Activated naive CD4-positive, alpha-beta T cell treated with anti-CD3 and anti-CD28 coated beads, Interleukin-2, amount 50 U/mL, for 24 hours (primary cell): Measurements from ENCODE around the gene CD40.
A peak's percentile ranks its signal among the peaks of the same experiment; 100 is the strongest.
"Not testable (repeated sequence)": the region's sequence is repeated elsewhere in the genome, so short reads cannot be mapped to it uniquely, and the experiment has no call there.

Experiments used
- H3K27ac Mint-ChIP-seq: one replicate; pipeline ENCODE4 v1.8.0; 2021; ENCODE audit warnings: mild to moderate bottlenecking, mixed read lengths
- H3K27me3 Mint-ChIP-seq: one replicate; pipeline ENCODE4 v1.8.0; 2021; ENCODE audit warnings: mixed read lengths
- H3K36me3 Mint-ChIP-seq: one replicate; pipeline ENCODE4 v1.8.0; 2021; ENCODE audit warnings: mixed read lengths
- H3K4me1 Mint-ChIP-seq: one replicate; pipeline ENCODE4 v1.8.0; 2021; ENCODE audit warnings: mixed read lengths
- H3K4me3 Mint-ChIP-seq: one replicate; pipeline ENCODE4 v1.8.0; 2021; ENCODE audit warnings: mild to moderate bottlenecking, mixed read lengths
- H3K9me3 Mint-ChIP-seq: one replicate; pipeline ENCODE4 v1.8.0; 2021; ENCODE audit warnings: mixed read lengths

The CD40 gene

DNA sequence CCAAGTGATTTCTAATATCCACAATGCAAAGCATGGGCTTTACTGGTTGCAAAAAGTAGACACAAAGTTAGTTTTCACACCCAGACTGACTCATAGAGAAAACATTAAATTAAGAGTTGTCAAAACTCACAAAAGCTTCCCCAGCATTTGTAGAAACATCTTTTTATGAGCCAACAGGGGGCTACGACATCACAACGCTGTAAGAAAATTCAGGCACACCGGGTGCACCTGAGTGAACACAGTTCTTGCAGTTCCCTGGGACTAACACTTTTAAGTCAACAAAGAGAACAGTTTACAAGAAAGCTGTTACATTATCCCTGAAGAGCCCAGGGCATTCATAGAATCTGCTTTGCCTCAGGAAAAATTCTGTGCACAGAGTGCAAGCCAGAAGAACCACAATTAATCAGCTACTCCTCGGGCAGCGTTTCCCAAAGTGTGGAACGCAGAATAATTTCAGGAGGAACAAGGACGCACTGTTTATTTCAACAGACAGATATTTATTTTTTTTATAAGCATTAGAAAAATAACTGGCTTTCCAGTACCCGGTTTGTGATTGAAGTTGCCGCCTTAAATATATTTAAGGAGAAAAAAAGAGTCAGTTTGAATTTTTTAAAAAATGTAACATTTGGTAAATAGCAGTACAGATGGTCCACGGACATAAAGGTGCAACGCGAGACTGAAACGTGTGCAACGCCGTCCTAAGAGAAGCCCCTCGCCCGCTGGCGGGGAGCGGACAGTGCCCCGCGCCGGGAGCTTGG, 29.5 kb upstream of the CD40 start:
- Mint-ChIP-seq H3K9me3 (no peaks in the 10 kb centered on the region), H3K27me3 (no peaks in the 10 kb centered on the region), H3K36me3 (peaks cover 3% of the 10 kb centered on the region), H3K4me3 (peak overlapping the region; percentile 95), H3K4me1 (peaks cover 62% of the 10 kb centered on the region), H3K27ac (peak overlapping the region; percentile 87)

DNA sequence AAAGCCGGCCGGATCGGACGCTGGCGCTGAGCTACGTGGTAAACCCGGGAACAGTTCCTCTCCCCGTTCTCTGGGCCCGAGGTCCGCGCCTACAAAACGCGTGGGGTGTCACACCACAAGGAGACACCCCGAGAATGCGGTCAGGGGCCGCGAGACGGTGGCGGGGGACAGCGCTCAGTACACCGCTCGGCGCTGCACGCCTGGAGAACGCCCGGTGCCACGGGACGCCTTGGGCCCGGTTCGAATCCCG, 29.0 kb upstream of the CD40 start:
- Mint-ChIP-seq H3K36me3 (peaks cover 3% of the 10 kb centered on the region), H3K27me3 (no peaks in the 10 kb centered on the region), H3K9me3 (no peaks in the 10 kb centered on the region), H3K4me3 (peak overlapping the region; percentile 95), H3K27ac (peak overlapping the region; percentile 77), H3K4me1 (peaks cover 57% of the 10 kb centered on the region)

DNA sequence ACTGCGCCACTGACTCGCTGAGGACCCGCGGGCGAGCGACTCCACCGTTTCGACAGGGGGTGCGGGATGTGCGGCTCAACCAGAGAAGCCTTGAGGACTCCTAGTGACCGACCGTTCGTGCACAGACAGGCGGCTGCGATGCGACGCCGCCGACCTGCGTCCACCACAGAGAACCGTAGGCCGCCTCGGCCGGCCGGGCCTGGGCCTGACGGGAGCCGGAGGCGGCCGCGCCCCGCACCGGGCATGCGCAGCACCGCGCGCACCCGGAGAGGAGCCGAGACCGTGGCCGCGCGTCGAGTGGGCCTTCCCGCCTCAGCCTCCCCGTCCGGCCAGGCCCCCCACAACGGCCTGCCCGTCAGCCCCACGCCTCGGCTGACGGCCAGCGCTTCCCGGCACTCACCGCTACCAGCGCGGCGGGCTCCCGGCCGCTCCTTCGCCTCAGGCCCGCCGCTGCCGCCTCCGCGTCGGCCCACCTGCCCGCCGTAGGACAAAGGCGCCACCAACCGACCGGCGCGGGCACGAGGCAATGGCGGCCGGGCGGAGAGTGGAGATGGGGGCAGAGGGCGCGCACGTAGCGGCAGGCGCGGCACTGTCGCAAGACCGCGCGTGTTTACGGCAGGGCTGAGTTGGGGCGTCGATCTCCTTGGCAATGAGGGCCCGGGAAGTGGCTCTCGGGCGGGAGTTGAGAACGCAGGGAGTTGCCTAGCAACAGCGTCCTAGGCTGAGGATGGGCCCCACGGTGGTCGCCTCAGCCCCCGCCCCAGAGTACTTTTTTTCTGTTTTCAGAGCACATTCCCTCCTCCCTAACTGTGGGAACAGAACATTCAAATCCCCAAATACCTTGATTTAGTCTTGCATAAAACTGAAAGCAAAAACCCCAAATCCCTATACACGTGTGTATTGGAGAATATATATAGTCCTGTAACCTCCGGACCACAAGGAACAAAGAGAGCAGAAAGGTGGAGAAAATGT, 28.4 kb upstream of the CD40 start, which contains the start of gene NCOA5:
Gene NCOA5, minus strand, starts transcription at position 546 of the 972 bp plus-strand sequence. CDS start 10,538 bp downstream, outside the sequence.
- H3K4me3 Mint-ChIP-seq, result peak within 1 kb of the TSS; percentile 95
- H3K4me1 Mint-ChIP-seq, result peaks cover 50% of the 10 kb centered on the region
- H3K36me3 Mint-ChIP-seq, result peaks cover 3% of the 10 kb centered on the region
- no peaks in the 10 kb centered on the region for H3K27me3 Mint-ChIP-seq
- no peaks in the 10 kb centered on the region for H3K9me3 Mint-ChIP-seq
- H3K27ac Mint-ChIP-seq, result peak within 1 kb of the TSS; percentile 95

DNA sequence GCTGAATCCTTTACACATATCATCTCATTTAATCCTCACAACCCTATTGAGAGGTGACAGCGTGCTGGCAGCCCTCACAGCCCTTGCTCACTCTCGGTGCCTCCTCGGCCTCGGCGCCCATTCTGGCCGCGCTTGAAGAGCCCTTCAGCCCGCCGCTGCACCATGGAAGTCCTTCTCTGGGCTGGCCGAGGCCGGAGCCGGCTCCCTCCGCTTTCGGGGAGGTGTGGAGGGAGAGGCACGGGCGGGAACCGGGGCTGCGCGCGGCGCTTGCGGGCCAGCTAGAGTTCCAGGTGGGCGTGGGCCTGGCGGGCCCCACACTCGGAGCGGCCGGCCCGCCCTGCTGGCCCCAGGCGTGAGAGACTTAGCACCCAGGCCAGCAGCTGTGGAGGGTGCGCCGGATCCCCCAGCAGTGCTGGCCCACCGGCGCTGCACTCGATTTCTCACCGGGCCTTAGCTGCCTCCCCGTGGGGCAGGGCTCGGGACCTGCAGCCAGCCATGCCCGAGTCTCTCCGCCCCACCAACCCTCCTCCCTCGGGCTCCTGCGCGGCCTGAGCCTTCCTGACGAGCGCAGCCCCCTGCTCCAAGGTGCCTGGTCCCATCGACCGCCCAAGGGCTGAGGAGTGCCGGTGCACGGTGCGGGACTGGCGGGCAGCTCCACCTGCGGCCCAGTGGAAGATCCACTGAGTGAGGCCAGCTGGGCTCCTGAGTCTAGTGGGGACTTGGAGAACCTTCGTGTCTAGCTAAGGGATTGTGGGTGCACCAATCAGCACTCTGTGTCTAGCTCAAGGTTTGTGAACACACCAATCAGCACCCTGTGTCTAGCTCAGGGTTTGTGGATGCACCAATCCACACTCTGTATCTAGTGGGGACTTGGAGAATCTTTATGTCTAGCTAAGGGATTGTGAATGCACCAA, 26.2 kb upstream of the CD40 start:
- not testable (repeated sequence) for H3K27me3 Mint-ChIP-seq, H3K36me3 Mint-ChIP-seq, H3K4me3 Mint-ChIP-seq, H3K9me3 Mint-ChIP-seq, H3K27ac Mint-ChIP-seq
- peaks cover 29% of the 10 kb centered on the region for H3K4me1 Mint-ChIP-seq

DNA sequence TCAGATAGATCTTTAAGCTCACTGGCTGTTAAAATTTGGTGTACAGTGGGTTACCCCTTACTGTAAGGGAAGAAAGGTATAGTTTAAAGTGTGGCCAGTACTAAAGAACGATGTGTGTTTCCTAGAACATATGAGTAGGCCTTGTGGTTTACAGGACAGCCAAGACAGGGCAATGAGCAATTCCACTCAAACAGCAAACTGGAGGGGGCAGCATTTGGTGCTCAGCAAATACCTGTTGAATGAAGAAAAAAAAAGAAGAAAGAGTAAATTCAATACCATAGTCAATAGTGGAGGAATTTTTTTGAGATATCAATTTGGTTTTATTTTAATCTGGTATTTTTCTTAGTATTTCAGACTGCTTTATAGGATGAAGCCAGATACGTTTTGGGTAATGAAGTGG, 24.6 kb upstream of the CD40 start:
- peaks cover 4% of the 10 kb centered on the region for H3K27me3 Mint-ChIP-seq
- H3K36me3 Mint-ChIP-seq, result no peaks in the 10 kb centered on the region
- H3K4me3 Mint-ChIP-seq, result no peak overlapping the region
- no peaks in the 10 kb centered on the region for H3K9me3 Mint-ChIP-seq
- H3K4me1 Mint-ChIP-seq, result peaks cover 12% of the 10 kb centered on the region
- H3K27ac Mint-ChIP-seq, result no peak overlapping the region

DNA sequence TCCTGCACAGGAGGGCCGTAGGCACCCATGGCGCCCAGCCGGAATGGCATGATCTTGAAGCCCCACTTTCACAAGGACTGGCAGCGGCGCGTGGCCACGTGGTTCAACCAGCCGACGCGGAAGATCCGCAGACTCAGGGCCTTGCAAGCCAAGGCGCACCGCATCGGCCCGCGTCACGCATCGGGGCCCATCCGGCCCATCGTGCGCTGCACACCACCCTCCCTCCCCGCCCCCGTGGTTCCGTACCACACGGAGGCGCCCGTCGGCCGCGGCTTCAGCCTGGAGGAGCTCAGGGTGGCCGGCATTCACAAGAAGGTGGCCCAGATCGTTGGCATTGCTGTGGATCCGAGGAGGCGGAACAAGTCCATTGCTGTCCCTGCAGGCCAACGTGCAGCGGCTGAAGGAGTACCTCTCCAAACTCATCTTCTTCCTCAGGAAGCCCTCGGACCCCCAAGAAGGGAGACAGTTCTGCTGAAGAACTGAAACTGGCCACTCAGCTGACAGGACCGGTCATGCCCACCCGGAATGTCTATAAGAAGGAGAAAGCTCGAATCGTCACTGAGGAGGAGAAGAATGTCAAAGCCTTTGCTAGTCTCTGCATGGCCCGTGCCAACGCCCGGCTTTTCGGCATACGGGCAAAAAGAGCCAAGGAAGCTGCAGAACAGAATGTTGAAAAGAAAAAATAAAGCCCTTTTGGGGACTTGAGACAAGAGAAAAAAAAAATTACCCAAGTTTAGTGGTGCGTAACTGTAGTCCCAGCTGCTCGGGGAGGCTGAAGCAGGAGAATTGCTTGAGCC, 18.4 kb upstream of the CD40 start:
- Mint-ChIP-seq H3K27ac (no peak overlapping the region), H3K36me3 (peaks cover 2% of the 10 kb centered on the region), H3K9me3 (no peaks in the 10 kb centered on the region), H3K4me3 (no peak overlapping the region), H3K4me1 (no peaks in the 10 kb centered on the region), H3K27me3 (peaks cover 34% of the 10 kb centered on the region)

DNA sequence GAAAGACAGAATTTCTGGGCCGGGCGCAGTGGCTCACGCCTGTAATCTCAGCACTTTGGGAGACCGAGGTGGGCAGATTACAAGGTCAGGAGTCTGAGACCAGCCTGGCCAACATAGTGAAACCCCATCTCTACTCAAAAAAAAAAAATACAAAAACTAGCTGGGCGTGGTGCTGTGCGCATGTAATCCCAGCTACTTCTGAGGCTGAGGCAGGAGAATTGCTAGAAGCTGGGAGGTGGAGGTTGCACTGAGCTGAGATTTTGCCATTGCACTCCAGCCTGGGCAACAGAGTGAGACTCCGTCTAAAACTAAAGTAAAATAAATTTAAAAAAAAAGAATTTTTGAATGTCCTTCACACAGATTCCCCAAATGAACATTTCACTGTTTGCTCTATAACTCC, 17.7 kb upstream of the CD40 start:
- peaks cover 38% of the 10 kb centered on the region for H3K27me3 Mint-ChIP-seq

DNA sequence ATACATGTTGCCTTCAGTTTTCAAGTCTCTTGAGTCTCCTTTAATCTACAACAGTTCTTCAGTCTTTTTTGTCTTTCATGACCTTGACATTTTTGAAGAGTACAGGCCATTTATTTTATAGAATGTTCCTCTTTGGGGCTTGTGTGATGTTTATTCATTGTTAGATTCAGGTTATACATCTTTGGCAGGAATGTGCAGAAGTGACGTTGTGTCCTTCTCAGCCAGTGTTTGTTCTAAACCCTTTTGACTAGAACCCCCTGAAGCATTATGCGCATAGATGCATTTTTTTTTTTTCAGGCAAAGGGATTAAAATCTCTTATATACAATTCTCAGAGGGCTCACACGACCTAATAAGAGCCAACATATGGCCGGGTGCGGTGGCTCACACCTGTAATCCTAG, 17.1 kb upstream of the CD40 start:
- Mint-ChIP-seq H3K4me1 (no peaks in the 10 kb centered on the region), H3K4me3 (no peak overlapping the region), H3K27me3 (peaks cover 40% of the 10 kb centered on the region)

More for the DNA sequence above, 17.7 kb upstream of the CD40 start:
- not testable (repeated sequence) for H3K4me1 Mint-ChIP-seq, H3K27ac Mint-ChIP-seq, H3K36me3 Mint-ChIP-seq, H3K4me3 Mint-ChIP-seq, H3K9me3 Mint-ChIP-seq

DNA sequence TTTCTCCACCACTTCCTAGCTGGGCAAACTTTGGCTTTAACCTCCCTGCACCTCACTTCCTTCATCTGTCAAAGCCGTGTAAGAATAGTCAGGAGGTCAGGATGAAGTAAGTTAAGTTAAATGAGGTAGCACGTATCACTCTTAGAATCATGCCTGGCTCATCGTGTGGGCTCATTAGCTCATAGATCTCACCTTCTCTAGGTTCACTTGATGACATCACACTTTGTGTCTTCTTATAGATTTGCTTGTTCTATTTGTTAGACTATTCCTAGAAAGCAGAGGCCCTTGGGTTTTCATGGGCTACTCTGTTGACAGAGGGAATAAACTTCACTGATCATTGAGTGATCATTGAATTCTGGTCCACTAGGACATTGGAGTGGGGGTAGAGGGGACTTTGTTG, 16.2 kb upstream of the CD40 start:
- H3K27ac Mint-ChIP-seq, result no peak overlapping the region
- H3K9me3 Mint-ChIP-seq, result no peaks in the 10 kb centered on the region
- H3K4me3 Mint-ChIP-seq, result no peak overlapping the region
- H3K27me3 Mint-ChIP-seq, result peaks cover 41% of the 10 kb centered on the region
- no peaks in the 10 kb centered on the region for H3K4me1 Mint-ChIP-seq
- peaks cover 2% of the 10 kb centered on the region for H3K36me3 Mint-ChIP-seq

More for the DNA sequence above, 17.1 kb upstream of the CD40 start:
- peaks cover 2% of the 10 kb centered on the region for H3K36me3 Mint-ChIP-seq
- H3K27ac Mint-ChIP-seq, result no peak overlapping the region
- no peaks in the 10 kb centered on the region for H3K9me3 Mint-ChIP-seq

DNA sequence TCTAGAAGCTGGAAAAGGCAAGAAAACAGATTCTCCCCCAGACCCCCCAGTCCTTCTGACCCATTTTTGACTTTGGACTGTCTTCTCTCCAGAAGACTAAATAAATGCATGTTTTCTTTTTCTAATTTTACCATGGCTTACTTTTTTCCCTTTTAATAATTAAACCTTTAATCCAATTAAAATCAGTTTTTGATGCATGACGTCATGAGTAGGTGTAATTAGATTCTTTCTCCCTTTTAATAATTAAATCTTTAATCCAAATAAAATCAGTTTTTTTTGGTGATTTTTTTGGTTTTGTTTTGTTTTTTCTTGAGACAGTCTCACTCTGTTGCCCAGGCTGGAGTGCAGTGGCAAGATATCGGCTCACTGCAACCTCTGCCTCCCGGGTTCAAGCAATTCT, 15.2 kb upstream of the CD40 start:
- Mint-ChIP-seq H3K27ac (no peak overlapping the region), H3K4me3 (no peak overlapping the region), H3K9me3 (no peaks in the 10 kb centered on the region), H3K4me1 (no peaks in the 10 kb centered on the region), H3K36me3 (peaks cover 2% of the 10 kb centered on the region), H3K27me3 (peaks cover 44% of the 10 kb centered on the region)

DNA sequence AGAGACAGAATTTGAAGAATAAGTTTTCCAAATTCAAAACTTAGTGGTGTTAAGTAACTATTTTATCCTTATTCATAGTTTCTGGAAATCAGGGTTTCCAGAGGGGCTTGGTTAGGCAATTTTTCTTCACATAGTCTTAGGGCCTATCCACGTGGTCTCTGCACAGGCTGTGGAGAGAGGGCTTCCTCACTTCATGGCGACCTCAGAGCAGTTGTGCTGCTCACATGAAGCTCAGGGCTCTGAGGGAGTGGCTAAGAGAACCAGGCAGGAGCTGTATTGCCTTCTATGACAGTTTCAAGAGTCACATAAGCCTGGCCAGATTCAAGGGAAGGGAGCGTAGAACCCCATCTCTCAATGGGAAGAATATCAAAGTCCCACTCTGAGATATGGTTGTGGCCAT, 13.9 kb upstream of the CD40 start:
- Mint-ChIP-seq H3K9me3 (no peaks in the 10 kb centered on the region), H3K4me1 (no peaks in the 10 kb centered on the region), H3K27ac (no peak overlapping the region), H3K4me3 (no peak overlapping the region), H3K36me3 (peaks cover 2% of the 10 kb centered on the region), H3K27me3 (peaks cover 43% of the 10 kb centered on the region)

DNA sequence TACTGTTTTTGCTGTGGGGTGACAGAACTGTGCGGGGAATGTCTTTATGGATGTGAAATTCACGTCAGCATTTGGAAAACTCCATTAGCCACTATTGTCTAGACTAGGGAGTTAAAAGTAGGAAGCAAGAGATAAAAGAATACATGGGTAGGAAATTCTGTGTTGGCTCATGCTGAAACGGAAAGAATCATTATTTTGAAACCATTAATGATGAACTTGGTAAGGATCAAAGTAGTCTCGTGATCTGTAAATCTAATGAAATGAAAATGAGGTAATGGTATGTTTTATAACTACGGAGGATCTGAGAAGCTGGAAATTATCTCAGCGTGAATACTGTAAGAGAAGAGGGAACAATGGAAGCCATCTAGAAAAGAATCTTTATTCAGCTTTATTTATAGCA, 11.1 kb upstream of the CD40 start:
- H3K27ac Mint-ChIP-seq, result no peak overlapping the region
- H3K4me1 Mint-ChIP-seq, result no peaks in the 10 kb centered on the region
- H3K27me3 Mint-ChIP-seq, result peaks cover 37% of the 10 kb centered on the region
- H3K36me3 Mint-ChIP-seq, result peaks cover 2% of the 10 kb centered on the region
- no peak overlapping the region for H3K4me3 Mint-ChIP-seq
- H3K9me3 Mint-ChIP-seq, result no peaks in the 10 kb centered on the region

DNA sequence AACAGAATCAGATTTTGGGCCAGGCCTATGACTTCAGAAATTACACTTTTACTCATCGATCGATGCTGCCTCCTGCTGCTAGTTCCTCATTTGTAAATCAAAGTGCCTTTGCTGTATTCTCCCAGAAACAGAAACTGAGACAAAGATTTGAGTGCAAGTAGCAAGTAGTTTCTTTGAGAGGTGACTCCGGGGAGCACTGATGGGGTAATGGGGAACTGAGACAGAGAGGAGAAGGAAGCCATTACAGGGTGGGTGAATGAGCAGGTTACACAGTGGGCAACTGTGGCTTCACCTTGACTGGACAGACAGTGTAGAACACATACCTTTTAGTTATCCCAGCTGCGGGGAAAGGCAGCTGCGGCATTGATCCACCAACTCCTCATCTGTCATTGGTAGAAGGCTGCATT, 9.7 kb upstream of the CD40 start:
- Mint-ChIP-seq H3K27ac (no peak overlapping the region), H3K4me3 (no peak overlapping the region), H3K36me3 (no peaks in the 10 kb centered on the region), H3K9me3 (no peaks in the 10 kb centered on the region), H3K27me3 (peaks cover 29% of the 10 kb centered on the region), H3K4me1 (no peaks in the 10 kb centered on the region)

DNA sequence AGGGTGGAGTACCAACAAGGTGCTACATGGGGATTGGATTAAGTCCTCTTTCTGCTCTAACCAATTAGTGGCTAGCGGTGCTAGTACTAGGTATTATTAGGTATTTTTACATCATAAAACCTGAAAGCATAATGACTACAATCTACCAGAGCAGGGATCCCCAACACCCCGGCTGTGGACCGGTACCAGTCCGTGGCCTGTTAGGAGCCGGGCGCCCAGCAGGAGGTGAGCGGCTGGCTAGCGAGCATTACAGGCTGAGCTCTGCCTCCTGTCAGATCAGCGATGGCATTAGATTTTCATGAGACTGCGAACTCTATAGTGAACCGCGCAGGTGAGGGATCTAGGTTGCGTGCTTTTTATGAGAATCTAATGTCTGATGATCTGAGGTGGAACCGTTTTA, 9.1 kb upstream of the CD40 start:
- no peak overlapping the region for H3K27ac Mint-ChIP-seq
- no peak overlapping the region for H3K4me3 Mint-ChIP-seq
- H3K27me3 Mint-ChIP-seq, result peaks cover 28% of the 10 kb centered on the region
- no peaks in the 10 kb centered on the region for H3K36me3 Mint-ChIP-seq
- H3K4me1 Mint-ChIP-seq, result no peaks in the 10 kb centered on the region
- H3K9me3 Mint-ChIP-seq, result no peaks in the 10 kb centered on the region
